Measurements from ENCODE around the gene MYBPC1.

Gene MYBPC1

DNA sequence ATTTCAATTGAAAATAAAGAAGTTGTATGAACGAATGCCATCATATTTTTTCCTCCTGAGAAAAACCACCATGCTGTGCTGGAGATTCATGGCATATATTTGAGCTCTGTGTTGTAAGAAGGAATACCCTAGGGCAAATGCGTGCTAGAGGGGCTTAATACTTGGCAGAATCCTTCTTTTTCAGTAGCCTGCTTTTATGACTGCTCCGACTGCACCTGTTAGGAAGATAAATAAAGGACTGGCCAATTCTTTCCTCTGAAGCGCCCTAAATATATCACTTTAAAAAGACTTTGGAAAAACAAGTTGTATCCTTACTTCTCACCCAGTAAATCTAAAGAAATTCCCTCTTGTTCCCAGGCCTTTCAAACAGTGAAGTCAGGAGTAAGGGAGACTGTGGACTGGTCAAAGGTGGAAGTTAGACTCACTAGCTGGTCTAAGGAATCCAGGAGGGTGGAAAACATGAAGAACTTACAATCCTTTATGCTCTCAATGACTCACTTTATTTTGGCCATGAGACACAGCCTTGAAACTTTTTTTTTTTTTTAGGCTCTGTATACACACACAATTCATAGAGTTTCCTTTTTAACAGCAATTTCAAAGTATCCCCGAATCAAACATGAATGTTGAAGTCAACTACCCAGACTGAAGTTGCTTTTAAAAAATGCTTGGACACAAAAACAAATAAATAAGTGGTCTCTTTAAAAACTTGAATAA, 5.2 kb downstream of the MYBPC1 start:
- no peak for DNase-seq (ENCODE audit: low read depth, low spot score)

DNA sequence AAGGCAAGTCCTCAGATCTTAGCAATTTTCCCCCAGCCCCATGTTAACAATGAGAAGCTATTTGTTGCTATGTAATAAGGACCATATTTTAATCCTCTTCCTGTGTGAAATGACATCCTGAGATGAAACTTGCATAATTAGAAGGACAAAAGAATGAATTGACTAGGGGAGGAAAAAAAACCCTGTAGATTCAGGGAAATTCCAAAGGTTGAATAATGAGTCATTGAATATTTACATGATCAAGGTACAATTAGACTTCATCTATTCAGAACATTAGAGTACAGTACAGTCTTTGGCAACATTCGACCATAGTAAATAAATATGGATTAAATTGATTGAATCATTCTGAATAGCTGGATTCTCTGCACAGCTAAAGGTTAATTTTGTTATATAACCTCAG, 9.4 kb downstream of the MYBPC1 start:
- DNase-seq (ENCODE audit: low read depth, low spot score), result no peak

DNA sequence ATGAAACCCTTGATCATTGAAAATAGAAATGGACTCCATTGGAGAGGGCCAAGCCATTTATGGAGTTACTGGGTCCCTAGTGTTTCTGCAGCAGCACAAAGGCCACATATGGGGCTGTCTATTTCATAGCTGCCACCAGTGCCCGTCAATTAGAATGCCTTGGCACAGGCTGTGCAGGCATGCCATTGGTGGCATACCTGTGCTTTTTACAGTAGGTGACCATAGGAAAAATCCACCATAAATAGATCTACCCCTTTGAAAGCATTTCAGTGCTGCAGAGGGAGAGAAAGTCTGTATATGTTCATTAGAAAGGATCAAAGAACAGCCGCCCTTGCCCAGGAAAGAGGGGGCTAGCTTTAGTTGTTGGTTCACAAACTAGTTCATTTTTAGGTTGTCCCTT, 13.1 kb downstream of the MYBPC1 start:
- no peak for DNase-seq (ENCODE audit: low read depth, low spot score)

DNA sequence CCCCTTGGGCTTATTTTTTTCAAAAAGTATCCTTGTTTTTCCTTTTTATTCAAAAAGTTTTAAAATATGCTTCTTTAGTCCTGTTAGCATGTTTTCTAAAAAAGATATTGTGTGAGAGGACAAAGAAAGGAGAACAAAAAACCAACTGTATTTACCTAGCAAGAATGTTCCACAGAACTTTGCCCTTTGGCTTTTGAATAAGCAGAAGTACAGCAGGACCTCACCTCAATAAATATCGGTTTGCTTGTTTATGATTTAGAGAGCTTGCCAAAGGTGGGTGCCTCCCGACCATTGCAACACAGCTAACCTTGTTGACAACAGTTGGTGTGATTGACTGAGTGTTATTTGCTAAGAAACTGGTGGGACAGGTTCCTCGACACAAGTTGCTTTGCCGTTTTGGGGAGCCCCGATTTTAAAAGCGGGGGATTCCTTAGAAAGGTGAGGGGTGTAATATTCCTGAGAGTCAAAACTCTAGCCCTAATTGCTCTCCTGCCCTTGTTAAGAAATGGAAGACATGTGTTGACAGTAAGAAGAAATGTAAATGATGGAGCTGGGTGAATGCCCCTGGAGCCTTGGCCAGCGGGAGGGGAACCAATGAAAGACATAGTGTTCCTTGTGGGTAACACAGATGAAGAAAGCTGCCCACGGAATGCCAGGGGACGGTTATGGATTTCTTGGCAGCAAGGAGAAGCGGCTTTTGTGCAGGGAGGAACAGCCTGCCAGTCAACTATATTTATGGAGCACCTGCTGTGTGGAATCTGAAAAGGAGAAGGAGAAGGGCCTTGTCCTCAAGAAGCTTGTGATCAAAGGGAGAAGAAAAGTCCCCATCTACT, 13.7 kb downstream of the MYBPC1 start:
- no peak for DNase-seq (ENCODE audit: low read depth, low spot score)

DNA sequence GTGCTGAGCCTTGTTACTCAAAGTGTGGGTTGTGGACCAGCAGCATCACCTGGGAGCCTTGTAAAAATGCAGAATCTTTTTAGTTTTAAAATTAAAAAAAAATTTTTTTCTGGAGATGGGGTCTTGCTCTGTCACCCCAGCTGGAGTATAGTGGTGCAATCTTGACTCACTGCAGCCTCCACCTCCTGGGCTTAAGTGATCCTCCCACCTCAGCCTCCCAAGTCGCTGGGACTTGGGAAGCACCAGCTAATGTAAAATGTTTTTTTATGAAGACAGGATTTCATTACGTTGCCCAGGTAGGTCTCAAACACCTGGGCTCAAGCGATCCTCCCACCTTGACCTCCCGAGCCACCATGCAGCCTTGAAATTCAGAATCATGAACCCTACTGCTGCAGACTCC, 14.4 kb downstream of the MYBPC1 start:
- no peak for DNase-seq (ENCODE audit: low read depth, low spot score)

DNA sequence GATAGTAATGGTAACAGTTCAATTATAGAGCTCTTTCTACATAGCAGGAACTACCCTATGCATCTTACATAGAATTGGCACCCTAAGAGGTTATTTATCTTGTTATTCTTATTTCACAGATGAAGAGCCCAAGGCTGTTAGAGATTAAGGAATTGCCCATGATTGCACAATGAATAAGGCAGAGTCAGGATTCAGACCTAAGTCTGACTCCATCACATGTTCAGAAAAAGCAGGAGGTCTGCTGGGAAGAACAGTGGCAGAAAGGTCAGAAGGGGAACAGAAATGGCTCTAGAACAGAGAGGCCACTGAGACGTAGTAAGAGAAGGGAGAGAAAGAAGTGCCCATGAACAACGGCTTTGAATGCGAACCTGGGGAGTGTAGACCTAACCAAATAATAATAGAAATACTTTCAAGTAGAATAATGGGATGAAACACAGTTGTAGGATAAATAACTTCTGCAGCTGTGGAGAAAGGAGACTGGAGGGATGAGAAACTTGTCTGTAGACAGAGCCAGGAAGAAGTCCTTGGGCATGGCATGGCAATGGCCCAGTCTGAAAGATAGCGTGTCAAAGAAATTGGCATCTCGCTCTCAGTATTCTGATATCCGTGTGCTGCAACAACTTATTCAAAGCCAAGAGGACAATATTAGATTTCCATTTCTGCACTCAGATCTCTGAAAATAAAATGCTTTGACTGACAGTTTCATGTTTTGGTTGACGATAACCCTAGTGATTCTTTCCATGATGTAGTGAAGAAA, 17.6 kb downstream of the MYBPC1 start:
- DNase-seq (ENCODE audit: low read depth, low spot score), result no peak

DNA sequence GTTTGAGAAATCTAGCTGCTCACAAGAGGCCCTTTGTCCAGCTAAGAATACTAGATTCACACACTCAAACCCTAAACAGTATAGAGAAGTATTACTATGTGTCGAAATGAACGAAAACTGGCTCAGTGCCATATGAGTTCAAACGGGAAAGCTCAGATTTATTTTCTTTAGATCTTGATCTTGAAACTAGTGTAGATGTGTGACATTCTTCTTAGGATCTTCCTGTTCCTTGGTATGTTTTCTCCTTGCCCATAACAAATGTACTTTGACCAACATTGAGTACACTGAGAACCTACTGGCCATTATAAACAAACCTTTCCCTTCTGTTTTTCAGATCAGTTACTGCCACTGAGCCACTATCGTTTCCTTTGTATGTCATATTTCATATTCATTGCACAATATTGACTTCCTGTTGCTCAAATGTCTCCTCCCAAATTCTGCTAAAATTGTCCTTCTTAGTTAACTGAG, 21.3 kb downstream of the MYBPC1 start:
- no peak for DNase-seq (ENCODE audit: low read depth, low spot score)

DNA sequence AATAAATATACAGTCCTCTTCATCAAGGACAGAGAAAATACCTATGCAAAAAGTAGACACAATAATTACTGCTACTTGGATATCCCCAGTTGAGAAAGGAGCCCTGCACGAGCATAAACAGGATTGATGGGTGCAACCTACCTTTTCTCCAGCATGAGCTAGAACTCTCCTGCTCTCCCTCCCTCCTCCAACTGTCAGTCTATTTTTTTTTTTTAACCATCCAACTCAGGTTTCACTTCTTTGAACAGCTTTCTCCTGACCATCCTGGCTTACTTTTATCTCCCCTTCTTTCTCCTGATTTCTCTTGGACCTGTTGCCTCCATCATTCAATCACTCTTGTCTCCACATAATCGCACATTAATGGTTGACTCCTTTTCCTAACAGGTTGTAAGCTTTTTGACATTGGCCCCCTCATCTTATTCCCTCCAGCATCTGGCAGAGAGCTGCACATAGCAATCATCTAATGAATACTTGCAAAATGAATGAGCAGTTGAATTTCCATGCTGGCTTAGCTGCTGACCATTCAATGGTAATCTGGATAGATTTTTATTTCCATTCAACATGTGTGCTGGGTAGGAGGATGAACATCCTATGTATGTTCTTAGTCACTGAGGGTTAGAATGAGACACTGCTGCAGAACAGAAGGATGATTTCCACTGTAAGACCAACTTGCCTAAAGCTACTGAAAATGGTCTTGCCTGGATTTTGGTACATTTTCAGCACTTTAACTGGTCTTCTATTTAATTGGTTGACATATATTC, 24.4 kb downstream of the MYBPC1 start:
- DNase-seq (ENCODE audit: low read depth, low spot score), result no peak

DNA sequence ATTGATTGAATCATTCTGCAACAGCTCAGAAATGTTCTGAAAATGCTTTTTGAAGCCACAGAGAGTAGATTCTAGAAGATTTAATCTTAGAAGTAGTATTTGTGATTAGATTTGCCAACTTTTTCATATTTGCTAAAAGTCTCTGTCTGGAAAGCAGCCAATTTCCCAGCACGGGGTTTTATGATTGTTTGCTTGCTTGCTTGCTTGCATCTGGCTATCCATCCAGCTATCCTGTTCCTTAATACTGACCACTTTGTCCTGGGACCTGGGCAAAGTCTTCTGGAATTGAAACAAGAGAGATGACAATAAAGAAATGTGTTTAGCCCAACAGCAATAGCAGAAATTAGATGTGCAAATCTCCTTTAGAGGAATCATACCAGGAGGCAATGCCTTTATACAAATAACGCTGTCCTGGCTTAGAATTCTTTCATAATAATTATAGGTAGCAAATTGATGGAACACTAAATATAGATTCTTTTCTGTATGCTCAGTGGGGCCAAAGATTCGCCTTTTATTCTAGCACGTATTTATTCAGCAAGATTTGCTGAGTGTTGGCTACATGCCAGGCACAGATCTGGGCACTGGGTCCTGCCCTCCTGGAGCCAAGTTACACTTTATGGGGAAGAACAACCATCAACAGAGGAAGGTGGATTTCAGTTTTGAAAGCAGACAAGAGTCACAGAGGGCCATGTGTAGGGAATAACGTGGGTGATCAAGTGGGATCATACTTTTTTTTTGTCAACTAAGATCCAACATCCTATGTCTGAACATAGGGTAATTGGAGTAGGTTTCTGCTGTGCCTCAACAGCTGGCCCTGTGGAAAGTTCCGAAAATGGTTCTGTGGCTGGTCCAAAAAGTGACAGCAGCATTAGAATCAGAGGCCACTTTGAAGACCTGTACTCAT, 25.3 kb downstream of the MYBPC1 start:
- no peak for DNase-seq (ENCODE audit: low read depth, low spot score)

DNA sequence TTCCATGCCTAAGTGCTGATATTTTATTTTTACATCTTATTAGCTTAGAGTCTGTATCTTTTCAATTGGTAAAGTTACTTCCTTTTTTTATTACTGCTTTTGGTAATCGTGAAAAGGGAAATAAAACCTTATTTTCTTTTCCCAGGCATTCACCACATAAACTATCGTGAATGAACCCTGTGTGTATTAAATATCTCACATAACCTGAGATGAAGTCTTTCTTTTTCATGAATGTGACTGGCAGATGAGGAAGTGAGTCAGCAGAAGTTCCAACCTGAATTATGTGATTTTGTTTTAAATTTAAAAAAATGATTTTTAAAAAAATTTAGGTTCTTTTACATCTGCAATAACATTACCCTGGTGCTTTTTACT, 26.0 kb downstream of the MYBPC1 start:
- DNase-seq (ENCODE audit: low read depth, low spot score), result no peak

DNA sequence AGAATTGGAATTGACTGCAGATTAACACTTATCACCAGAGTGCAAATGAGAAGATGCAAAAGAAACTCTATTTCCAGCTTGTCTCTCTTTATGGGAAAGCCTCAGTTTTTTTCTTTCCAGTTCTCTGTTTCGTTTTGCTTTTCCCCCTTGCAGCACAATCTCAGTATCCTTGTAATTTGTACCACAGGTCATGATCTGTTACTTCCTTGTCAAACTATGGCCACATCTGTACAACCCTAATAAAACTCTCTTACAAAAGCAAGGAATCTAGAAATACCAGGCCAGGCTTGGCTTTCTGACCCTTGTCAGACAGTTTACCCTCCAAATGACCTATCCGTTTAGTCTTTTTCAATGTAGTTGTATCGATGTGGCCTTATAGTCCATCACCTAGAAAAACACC, 33.9 kb downstream of the MYBPC1 start:
- no peak for DNase-seq (ENCODE audit: low read depth, low spot score)

DNA sequence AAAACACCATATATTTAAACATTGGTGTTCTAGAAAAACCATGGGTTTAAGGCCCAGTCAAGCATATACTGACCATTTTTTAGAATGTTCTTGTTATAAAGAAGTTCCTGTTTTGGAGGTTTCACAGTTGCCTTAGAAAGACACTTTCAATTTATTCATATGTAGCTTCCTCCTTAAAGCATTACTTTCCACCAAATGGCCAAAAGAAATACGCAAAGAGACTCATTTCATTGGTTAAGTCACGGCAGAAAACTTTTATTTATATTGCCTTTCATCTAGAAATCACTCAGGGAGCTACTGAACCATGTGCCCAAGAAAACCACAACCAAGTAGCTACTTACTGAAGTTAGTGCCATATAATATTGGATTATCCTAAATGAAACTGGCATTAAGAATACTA, 40.0 kb downstream of the MYBPC1 start:
- DNase-seq (ENCODE audit: low read depth, low spot score), result no peak

DNA sequence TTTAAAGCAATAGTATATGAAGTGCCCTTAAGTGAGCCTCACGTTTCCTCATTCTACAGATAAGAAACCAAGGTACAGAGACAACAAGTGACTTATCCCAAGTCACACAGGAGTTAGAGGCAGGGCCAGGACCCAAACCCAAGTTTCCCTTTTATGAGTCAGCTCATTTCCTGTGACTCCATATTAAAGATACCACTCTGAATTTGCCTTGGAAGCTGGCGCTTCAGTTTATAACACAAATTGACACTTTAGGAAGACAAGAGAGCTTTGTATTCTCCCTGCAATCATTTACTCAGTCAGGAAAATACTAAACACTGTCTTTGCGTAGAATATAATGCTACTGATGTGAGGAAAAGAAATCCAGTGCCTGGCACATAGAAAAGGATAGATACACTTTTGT, 43.2 kb downstream of the MYBPC1 start:
- no peak for DNase-seq (ENCODE audit: low read depth, low spot score)

DNA sequence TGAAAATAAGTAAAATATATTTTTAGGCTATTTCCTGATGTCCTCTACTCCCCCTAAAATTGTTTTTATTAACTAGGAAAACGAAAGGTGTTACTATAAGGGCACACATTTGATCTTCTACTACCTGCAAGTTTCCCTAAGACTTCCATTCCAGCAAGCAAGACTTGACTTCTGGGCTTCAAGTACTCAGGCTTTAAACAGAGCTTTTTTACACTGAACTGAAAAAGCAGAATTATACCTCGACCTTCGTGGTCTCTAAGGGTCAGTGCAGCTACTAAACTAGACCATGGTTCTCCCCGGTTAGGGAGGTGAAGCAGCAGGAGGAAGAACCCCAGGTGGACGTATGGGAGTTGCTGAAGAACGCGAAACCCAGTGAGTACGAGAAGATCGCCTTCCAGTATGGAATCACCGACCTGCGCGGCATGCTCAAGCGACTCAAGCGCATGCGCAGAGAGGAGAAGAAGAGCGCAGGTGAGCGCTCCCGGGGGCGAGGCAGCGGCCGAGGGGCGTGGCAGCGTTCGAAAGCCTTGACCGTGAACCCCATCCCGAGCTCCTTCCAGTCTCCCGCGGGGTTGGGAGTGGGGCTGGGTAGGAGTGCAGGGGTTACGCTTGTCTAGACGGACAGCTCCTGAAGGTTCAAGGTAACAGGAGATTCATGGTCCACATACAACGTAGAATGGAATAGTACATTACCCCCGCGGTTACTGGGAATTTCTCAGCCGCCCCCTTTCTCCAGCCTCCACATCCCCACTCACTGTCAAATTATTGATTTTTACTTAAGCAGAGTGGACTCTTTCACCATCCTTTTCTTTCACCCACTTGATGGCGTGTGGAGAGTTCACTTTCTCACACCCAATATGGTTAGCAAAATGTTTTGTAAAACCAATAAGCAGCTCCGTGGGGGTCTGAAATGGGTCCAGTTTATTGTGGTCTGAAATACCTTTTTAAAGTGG, 47.6 kb downstream of the MYBPC1 start:
- DNase-seq (ENCODE audit: low read depth, low spot score), result peak; percentile 73

DNA sequence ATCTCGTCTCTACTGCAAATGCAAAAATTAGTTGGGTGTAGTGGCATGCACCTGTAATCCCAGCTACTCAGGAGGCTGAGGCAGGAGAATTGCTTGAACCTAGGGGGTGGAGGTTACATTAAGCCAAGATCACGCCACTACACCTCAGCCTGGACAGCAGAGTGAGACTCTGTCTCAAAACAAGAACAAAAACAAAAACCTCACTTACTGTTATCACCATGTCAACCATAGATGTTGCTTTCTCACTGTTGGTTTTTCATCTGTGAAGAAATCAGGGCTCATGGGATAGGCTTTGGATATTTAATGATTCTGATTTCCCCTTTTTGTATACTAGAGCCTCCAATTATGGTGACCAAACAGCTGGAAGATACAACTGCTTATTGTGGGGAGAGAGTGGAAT, 52.9 kb downstream of the MYBPC1 start:
- DNase-seq (ENCODE audit: low read depth, low spot score), result no peak

DNA sequence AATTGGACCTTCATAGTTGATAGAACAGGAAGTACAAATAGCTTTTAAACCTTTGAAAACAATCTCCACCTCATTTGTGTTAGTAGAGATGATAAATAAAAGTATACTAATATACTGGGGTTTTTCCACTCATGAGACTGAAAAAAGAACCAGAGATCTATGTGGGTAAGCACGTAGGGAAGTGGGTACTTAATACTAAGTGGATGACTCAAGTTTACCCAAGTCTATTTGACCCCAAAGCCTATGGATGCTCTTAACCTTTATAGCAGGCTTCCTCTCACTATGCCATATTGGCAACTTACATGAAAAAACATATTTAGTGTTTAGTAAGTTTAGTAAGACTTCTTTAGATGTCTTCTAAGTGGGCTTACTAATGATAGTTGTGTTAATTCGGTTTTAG, 53.4 kb downstream of the MYBPC1 start:
- no peak for DNase-seq (ENCODE audit: low read depth, low spot score)

DNA sequence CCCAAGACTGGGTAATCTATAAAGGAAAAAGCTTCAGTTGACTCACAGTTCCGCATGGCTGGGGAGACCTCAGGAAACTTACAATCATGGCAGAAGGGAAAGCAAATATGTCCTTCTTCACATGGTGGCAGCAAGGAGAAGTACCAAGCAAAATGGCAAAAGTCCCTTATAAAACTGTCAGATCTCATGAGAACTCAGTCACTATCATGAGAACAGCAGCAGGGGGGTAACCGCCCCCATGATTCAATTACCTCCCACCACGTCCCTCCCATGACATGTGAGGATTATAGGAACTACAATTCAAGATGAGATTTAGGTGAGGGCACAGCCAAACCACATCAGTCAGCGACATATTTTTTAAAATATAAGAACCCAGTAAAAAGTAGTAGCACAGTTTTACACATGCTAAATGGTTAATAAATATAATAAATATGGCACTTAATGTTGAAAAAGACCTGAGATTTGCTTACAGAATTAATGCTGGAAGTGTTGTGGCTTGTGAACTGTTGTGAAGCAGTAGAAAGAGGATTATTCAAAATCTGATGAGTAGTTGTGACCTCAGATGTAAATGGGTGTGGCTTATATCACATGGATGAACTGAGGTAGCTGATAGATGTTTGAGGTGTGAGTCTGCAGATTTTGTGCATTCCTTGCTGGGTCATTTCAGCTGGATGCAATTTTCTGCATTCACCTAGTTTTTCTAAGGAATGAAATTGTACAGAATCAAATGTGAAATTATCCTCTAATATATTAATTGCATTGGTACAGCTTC, 55.8 kb downstream of the MYBPC1 start:
- no peak for DNase-seq (ENCODE audit: low read depth, low spot score)

DNA sequence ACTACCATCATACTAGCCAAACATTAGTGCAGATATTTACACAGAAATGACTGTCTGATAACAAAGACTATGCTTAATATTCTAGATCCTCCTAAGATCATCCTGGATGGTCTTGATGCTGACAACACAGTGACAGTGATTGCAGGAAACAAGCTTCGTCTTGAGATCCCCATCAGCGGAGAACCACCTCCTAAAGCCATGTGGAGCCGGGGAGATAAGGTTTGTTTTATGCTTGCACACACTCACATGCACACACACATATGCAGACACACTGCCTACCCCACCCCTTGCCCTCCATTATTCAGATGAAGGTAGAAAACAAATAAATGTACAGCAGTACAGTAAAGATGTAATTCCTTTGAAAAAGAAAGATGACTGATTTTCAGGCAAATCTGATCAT, 58.3 kb downstream of the MYBPC1 start:
- DNase-seq (ENCODE audit: low read depth, low spot score), result no peak

DNA sequence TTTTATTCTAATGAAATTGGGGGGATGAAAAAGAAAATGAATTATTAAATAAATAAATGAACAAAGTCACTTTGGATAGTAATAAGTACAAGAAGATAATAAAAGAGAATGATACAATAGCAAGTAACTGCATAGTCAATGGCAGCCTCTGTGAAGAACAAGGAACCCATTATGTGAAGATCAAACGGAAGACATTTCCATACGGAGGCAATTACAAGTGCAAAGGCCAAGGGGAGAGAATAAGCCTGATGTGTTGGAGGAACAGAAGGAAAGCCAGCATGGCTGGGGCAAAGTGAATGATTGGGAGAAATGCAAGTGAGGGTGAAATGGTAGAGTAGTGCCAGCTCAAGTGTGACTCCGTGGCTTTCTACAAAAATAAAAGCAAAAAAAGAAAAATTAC, 58.7 kb downstream of the MYBPC1 start:
- no peak for DNase-seq (ENCODE audit: low read depth, low spot score)

Measured in iPS DF 19.7 (cell line).